ENCODE data around the gene DMD.
"Not testable (repeated sequence)": the region's sequence is repeated elsewhere in the genome, so short reads cannot be mapped to it uniquely, and the experiment has no call there.

DMD gene

GRCh38 chrX:32597777-32598176 lies 613.6 kb downstream of the DMD start:
- no peak for DNase-seq

GRCh38 chrX:32592786-32593185 lies 618.6 kb downstream of the DMD start:
- no peak for DNase-seq

- DNase-seq, result no peak
These were observed 619.8 kb downstream of the DMD start for GRCh38 chrX:32591589-32591988.

GRCh38 chrX:32582729-32583128 lies 628.6 kb downstream of the DMD start:
- no peak for DNase-seq

GRCh38 chrX:32576885-32577284 lies 634.5 kb downstream of the DMD start:
- DNase-seq, result no peak

GRCh38 chrX:32572644-32573043 lies 638.7 kb downstream of the DMD start:
- no peak for DNase-seq

- no peak for DNase-seq
These were observed 639.8 kb downstream of the DMD start for GRCh38 chrX:32571579-32571978.

GRCh38 chrX:32562261-32562660 lies 649.1 kb downstream of the DMD start:
- DNase-seq, result no peak

GRCh38 chrX:32545101-32545500 lies 666.2 kb downstream of the DMD start:
- DNase-seq, result no peak

- DNase-seq, result no peak
These were observed 672.8 kb downstream of the DMD start for GRCh38 chrX:32538554-32538953.

GRCh38 chrX:32533848-32534247 lies 677.5 kb downstream of the DMD start:
- DNase-seq, result no peak

GRCh38 chrX:32532262-32532661 lies 679.1 kb downstream of the DMD start:
- no peak for DNase-seq

- peak; percentile 71 for DNase-seq
These were observed 680.4 kb downstream of the DMD start for GRCh38 chrX:32530802-32531403.

- not testable (repeated sequence) for DNase-seq
These were observed 682.9 kb downstream of the DMD start for GRCh38 chrX:32528451-32528850.

- DNase-seq, result no peak
These were observed 686.1 kb downstream of the DMD start for GRCh38 chrX:32525234-32525633.

GRCh38 chrX:32524385-32524784 lies 687.0 kb downstream of the DMD start:
- DNase-seq, result peak; percentile 52

GRCh38 chrX:32520789-32521188 lies 690.6 kb downstream of the DMD start:
- DNase-seq, result no peak

GRCh38 chrX:32514986-32515385 lies 696.4 kb downstream of the DMD start:
- no peak for DNase-seq

- peak; percentile 2 for DNase-seq
These were observed 709.7 kb downstream of the DMD start for GRCh38 chrX:32501606-32502005.

- no peak for DNase-seq
These were observed 714.7 kb downstream of the DMD start for GRCh38 chrX:32496671-32497070.

GRCh38 chrX:32495855-32496254 lies 715.5 kb downstream of the DMD start:
- peak; percentile 18 for DNase-seq

- DNase-seq, result no peak
These were observed 722.2 kb downstream of the DMD start for GRCh38 chrX:32489125-32489524.

GRCh38 chrX:32483534-32484136 lies 727.7 kb downstream of the DMD start:
- peak; percentile 56 for DNase-seq

- no peak for DNase-seq
These were observed 731.3 kb downstream of the DMD start for GRCh38 chrX:32480019-32480418.

- DNase-seq, result no peak
These were observed 739.0 kb downstream of the DMD start for GRCh38 chrX:32472364-32472763.

Measured in NCI-H69 (cell line).